Aorta (tissue), 5 donors: Measurements from ENCODE around the gene FAM13A. TPM values are rescaled to one million over a fixed set of nuclear protein-coding genes. Genes with fewer than 3 reads are reported as not detected.
"Not testable (repeated sequence)": the region's sequence is repeated elsewhere in the genome, so short reads cannot be mapped to it uniquely, and the experiment has no call there.

Experiments
- ATAC-seq: fragments of 200-7000 bp; cut with Tn5 transposase; one replicate; pipeline ENCODE4 v1.9.1; 2022; ENCODE audit warnings: moderate library complexity; ENCODE audit not compliant: low FRiP score
- DNase-seq, 2 donors: peaks; one replicate each; pipeline ENCODE4 v3.0.0-alpha.2; 2020
- H3K27ac ChIP-seq, 2 donors: one replicate each; pipeline ENCODE4 v1.5.1; 2013; ENCODE audit warnings: low read length in 2 of 2, mild to moderate bottlenecking in 2 of 2, moderate library complexity in 2 of 2, control low read depth in 1 of 2, inconsistent platforms in 1 of 2, low read depth in 1 of 2
- H3K27me3 ChIP-seq, 2 donors: one replicate each; pipeline ENCODE4 v1.6.1; 2013; ENCODE audit warnings: control low read depth in 1 of 2, low read length in 1 of 2, mild to moderate bottlenecking in 1 of 2, moderate library complexity in 1 of 2; ENCODE audit not compliant: insufficient read depth in 2 of 2, control insufficient read depth in 1 of 2
- H3K36me3 ChIP-seq, 2 donors: one replicate each; pipeline ENCODE4 v1.6.1; 2013; ENCODE audit warnings: control low read depth in 1 of 2, low read length in 1 of 2, mild to moderate bottlenecking in 1 of 2; ENCODE audit not compliant: insufficient read depth in 2 of 2, control insufficient read depth in 1 of 2
- H3K4me1 ChIP-seq, 2 donors: one replicate each; pipeline ENCODE4 v1.6.1; 2013; ENCODE audit warnings: low read length in 2 of 2, control low read depth in 1 of 2, mild to moderate bottlenecking in 1 of 2, moderate library complexity in 1 of 2; ENCODE audit not compliant: insufficient read depth in 2 of 2, control insufficient read depth in 1 of 2
- H3K4me3 ChIP-seq, 2 donors: one replicate each; pipeline ENCODE4 v1.5.1; 2013; ENCODE audit warnings: low read length in 2 of 2, control low read depth in 1 of 2, mild to moderate bottlenecking in 1 of 2
- H3K9me3 ChIP-seq: one replicate; pipeline ENCODE4 v1.6.1; 2013; ENCODE audit warnings: mild to moderate bottlenecking, low read length; ENCODE audit not compliant: control insufficient read depth
- WGBS, 2 donors: extraction: QIAGEN DNeasy Blood & Tissue Kit; methylation state at CpG; one replicate each; pipeline ENCODE4 v1.1.7; 2013; 5-methylcytosine and 5-hydroxymethylcytosine counted together
- intact Hi-C, 2 donors: fragments of 100-400 bp; cut with DNase I; formaldehyde crosslinking; loops; one replicate each; pipeline versions ENCODE4 v1.14.2 to v1.15.0; 2022
- polyA plus RNA-seq, 2 donors: library from polyadenylated mRNA; stranded (reverse); fragments of 200-250 nt; gene quantifications; one replicate each; pipeline ENCODE4 v1.2.3, GENCODE V29; 2013
- total RNA-seq, 2 donors: library from RNA; stranded (reverse); fragmentation: NEBNext Ultra II Directional; extraction: Animal tissue kit (Norgen Biotek cat#: 25700); gene quantifications; one replicate each; pipeline ENCODE4 v1.2.1, GENCODE V29; 2021
- donor health status: healthy with polysubstance abuse.
- donor health status: Bipolar disorder and iron deficiency.
- donor health status: DM: no; HTN: no; CAD: no.
- donor health status: DM: no; HTN: no; CAD: no.
- donor health status: DM: yes; HTN: yes; CAD: no.

Gene FAM13A
- total and polyA plus RNA-seq, 4 donors, result 9.0 to 60.3 (median 23.5) TPM

- intact Hi-C loops, H3K4me3 ChIP-seq, H3K4me1 ChIP-seq, H3K27ac ChIP-seq, H3K36me3 ChIP-seq, DNase-seq, H3K27me3 ChIP-seq, H3K9me3 ChIP-seq, ATAC-seq: not testable (repeated sequence)
- WGBS, 2 donors, result 90 to 94% methylated on average over 10 of the region's 10 CpGs
These were observed 42.1 kb downstream of the FAM13A start for GRCh38 chr4:89014897-89015296.

- no peak for DNase-seq
- ATAC-seq, result no peak
- H3K4me1 ChIP-seq, result no peaks in the 10 kb centered on the region
- no peak overlapping the region for H3K27ac ChIP-seq
- peaks cover 2 to 5% of the 10 kb centered on the region in 2 donors for H3K36me3 ChIP-seq
- H3K9me3 ChIP-seq, result no peaks in the 10 kb centered on the region
- H3K27me3 ChIP-seq, result no peaks in the 10 kb centered on the region
- no peak overlapping the region for H3K4me3 ChIP-seq
- intact Hi-C loops, result no loop called here
- WGBS, 2 donors, result 89 to 91% methylated on average over 5 of the region's 5 CpGs
These were observed 47.1 kb downstream of the FAM13A start for GRCh38 chr4:89009761-89010369.

DNA sequence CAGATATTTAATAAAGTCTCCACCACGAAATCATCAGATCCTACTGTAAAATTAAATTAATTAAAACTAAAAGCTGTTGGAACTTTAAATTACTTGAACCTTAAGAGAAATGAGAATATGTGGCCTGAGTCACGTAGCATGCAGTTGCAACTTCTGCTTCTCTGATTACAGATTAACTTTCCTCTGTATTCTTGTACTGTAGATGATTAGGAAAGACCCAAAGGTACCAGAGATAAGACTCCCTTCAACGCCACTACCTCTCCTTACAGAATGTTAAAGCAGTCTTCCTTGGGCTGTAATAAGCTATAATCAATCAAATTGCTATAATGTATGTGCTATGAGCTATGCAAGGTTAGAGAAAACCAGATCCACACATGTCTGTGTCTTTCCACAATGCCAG, 47.9 kb downstream of the FAM13A start:
- WGBS, 2 donors, result 93 to 95% methylated on average over 3 of the region's 3 CpGs
- ATAC-seq (no peak), DNase-seq (no peak)
- peaks cover 2 to 5% of the 10 kb centered on the region in 2 donors for H3K36me3 ChIP-seq
- intact Hi-C loops, result no loop called here
- no peak overlapping the region for H3K4me3 ChIP-seq
- H3K27me3 ChIP-seq, result no peaks in the 10 kb centered on the region
- no peaks in the 10 kb centered on the region for H3K9me3 ChIP-seq
- no peaks in the 10 kb centered on the region for H3K4me1 ChIP-seq
- H3K27ac ChIP-seq, result no peak overlapping the region

GRCh38 chr4:89008166-89008565, 48.8 kb downstream of the FAM13A start:
- no peaks in the 10 kb centered on the region for H3K36me3 ChIP-seq
- no peaks in the 10 kb centered on the region for H3K9me3 ChIP-seq
- WGBS, 2 donors, result 99 to 100% methylated on average over 2 of the region's 2 CpGs
- no peak for DNase-seq
- H3K4me3 ChIP-seq, result no peak overlapping the region
- intact Hi-C loops, result no loop called here
- no peak for ATAC-seq
- no peaks in the 10 kb centered on the region for H3K4me1 ChIP-seq
- H3K27me3 ChIP-seq, result no peaks in the 10 kb centered on the region
- H3K27ac ChIP-seq, result no peak overlapping the region

DNA sequence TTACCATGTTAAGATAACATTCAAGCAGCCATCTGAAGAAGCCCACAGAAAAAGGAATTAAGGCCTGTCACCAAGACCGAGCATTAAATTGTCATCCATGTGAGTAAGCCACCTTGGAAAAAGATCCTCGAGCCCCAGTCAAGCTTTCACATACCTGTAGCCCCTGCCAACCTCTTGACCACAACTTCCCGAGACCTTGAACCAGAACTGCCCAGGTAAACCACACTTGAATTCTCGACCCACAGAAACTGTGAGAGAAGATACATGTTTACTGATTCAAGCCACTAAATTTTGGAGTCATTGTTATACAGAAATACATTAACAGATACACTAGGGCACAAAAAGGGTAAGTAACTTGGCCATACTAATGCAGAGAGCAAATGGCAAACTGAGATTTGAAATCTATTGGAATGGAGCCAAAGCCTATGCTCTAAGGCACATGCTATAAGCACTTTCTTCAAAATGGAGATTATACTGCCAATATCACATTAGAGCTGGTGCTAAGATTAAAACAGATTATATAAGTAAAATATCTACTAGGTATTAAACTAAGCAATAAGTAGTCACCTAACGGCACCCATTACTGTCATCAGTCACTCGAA, 49.5 kb downstream of the FAM13A start:
- Histone ChIP-seq H3K4me1 (no peaks in the 10 kb centered on the region), H3K27me3 (no peaks in the 10 kb centered on the region), H3K4me3 (no peak overlapping the region), H3K9me3 (no peaks in the 10 kb centered on the region), H3K36me3 (no peaks in the 10 kb centered on the region), H3K27ac (no peak overlapping the region)
- intact Hi-C loops, result no loop called here
- DNase-seq (no peak), ATAC-seq (no peak)
- 90 to 97% methylated on average over 6 of the region's 6 CpGs for WGBS, 2 donors

DNA sequence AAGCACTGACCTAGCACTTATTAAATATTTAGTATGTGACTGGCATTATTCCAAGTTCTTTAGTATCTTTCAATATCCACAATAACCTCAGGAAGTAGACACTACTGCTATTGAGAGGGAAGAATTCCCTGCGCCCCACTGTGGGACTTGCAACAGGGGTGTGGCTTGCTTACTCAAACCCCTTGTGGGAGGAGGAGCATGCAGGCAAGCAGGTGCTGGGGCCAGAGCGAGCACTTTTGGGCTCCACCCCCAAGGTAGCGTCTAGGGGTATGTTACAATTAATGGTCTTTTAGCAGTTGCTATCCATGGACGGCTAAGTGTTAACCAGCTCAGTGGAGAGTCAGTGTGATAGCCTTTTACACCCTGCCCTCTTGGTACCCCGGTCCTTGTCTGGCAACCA, 50.7 kb downstream of the FAM13A start:
- no peak overlapping the region for H3K4me3 ChIP-seq
- DNase-seq (no peak), ATAC-seq (no peak)
- H3K9me3 ChIP-seq, result no peaks in the 10 kb centered on the region
- no peaks in the 10 kb centered on the region for H3K36me3 ChIP-seq
- intact Hi-C loops, result no loop called here
- no peaks in the 10 kb centered on the region for H3K4me1 ChIP-seq
- no peaks in the 10 kb centered on the region for H3K27me3 ChIP-seq
- no peak overlapping the region for H3K27ac ChIP-seq
- 94 to 97% methylated on average over 5 of the region's 5 CpGs for WGBS, 2 donors

GRCh38 chr4:89005066-89005465, 51.9 kb downstream of the FAM13A start:
- H3K27me3 ChIP-seq, H3K36me3 ChIP-seq, H3K9me3 ChIP-seq, H3K27ac ChIP-seq, H3K4me3 ChIP-seq, H3K4me1 ChIP-seq, intact Hi-C loops, DNase-seq, ATAC-seq: not testable (repeated sequence)
- WGBS, 2 donors, result 97 to 98% methylated on average over 1 of the region's 1 CpG

DNA sequence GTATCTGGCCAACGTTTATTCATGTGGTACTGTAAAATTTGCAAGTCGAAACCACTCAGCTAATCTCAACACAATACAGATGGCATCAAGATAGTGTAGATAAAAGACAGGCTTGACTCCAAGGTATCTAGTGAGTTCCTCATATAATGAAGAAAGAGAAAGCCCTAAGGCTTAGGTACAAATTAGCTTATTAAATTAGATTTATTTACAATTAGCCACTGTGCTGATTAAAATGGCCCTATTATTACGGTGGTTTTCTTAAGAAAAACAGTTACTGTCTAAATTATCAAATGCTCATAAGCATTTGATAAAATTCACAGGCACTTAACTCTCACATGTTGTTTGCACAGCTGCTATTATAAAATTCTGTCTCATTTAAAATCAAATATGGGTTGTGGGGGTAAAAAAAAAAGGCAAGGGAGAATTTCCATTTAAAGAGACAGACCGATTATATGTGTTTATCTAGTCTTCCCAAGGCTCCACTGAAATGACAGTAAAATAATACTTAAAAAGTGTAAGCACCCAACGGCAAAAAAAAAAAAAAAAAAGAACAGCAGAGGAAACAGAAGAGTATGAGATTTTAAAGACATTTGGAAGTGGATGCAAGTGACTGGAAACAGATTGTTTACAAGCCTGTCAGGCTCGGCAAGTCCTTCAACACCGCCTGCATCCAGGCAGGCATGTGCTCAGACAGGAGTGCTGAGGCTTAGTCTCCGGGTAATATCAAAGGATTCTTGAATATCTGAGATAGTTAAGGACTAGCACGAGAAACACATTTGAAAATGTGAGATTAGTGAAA, 55.1 kb downstream of the FAM13A start:
- no peaks in the 10 kb centered on the region for H3K36me3 ChIP-seq
- H3K27me3 ChIP-seq, result no peaks in the 10 kb centered on the region
- no peak for DNase-seq
- H3K4me1 ChIP-seq, result peaks cover 0 to 3% of the 10 kb centered on the region in 2 donors
- no peaks in the 10 kb centered on the region for H3K9me3 ChIP-seq
- no peak for ATAC-seq
- WGBS, 2 donors, result 43 to 49% methylated on average over 9 of the region's 9 CpGs
- no peak overlapping the region for H3K4me3 ChIP-seq
- H3K27ac ChIP-seq, result no peak overlapping the region
- intact Hi-C loops, result no loop called here
